SW480 (cell line): ENCODE measurements around the gene MPPED1.

Experiments
- DNase-seq: peaks from one replicate; pipeline ENCODE4 v3.0.0-alpha.2; 2016; ENCODE audit warnings: low spot score

Gene MPPED1

GRCh38 chr22:43521716-43522115, 109.9 kb downstream of the MPPED1 start:
- no peak for DNase-seq

GRCh38 chr22:43526117-43526655, 114.4 kb downstream of the MPPED1 start:
- DNase-seq, result no peak

- no peak for DNase-seq
Observed at GRCh38 chr22:43526946-43527345, 115.1 kb downstream of the MPPED1 start.

- DNase-seq, result no peak
Observed at GRCh38 chr22:43528601-43529360, 117.0 kb downstream of the MPPED1 start.

- DNase-seq, result no peak
Observed at GRCh38 chr22:43529461-43529860, 117.6 kb downstream of the MPPED1 start.

GRCh38 chr22:43529934-43530333, 118.1 kb downstream of the MPPED1 start:
- DNase-seq, result no peak

- no peak for DNase-seq
Observed at GRCh38 chr22:43530349-43531201, 118.8 kb downstream of the MPPED1 start.

GRCh38 chr22:43531651-43532050, 119.8 kb downstream of the MPPED1 start:
- no peak for DNase-seq

GRCh38 chr22:43532301-43533155, 120.7 kb downstream of the MPPED1 start:
- no peak for DNase-seq

- DNase-seq, result no peak
Observed at GRCh38 chr22:43533156-43533530, 121.3 kb downstream of the MPPED1 start.

- no peak for DNase-seq
Observed at GRCh38 chr22:43533656-43534428, 122.0 kb downstream of the MPPED1 start.

GRCh38 chr22:43534916-43535315, 123.1 kb downstream of the MPPED1 start:
- no peak for DNase-seq

- DNase-seq, result no peak
Observed at GRCh38 chr22:43535336-43535735, 123.5 kb downstream of the MPPED1 start.

- DNase-seq, result no peak
Observed at GRCh38 chr22:43535741-43536140, 123.9 kb downstream of the MPPED1 start.

GRCh38 chr22:43537019-43537585, 125.3 kb downstream of the MPPED1 start:
- DNase-seq, result no peak

GRCh38 chr22:43539572-43540528, 128.0 kb downstream of the MPPED1 start:
- no peak for DNase-seq

GRCh38 chr22:43540529-43540923, 128.7 kb downstream of the MPPED1 start:
- DNase-seq, result no peak

GRCh38 chr22:43541022-43541421, 129.2 kb downstream of the MPPED1 start:
- no peak for DNase-seq

GRCh38 chr22:43541462-43542407, 129.9 kb downstream of the MPPED1 start:
- no peak for DNase-seq
